GM21526 (cell line): ENCODE results near the gene SPRR2B.
"Not testable (repeated sequence)": the region's sequence is repeated elsewhere in the genome, so short reads cannot be mapped to it uniquely, and the experiment has no call there.

Experiments
- ATAC-seq: cut with Tn5 transposase; IDR thresholded peaks from one replicate; pipeline ENCODE4 v1.9.1; 2021; ENCODE audit warnings: moderate library complexity; ENCODE audit not compliant: unreplicated experiment, low FRiP score

Gene SPRR2B

GRCh38 chr1:153035211-153035610, 36.2 kb downstream of the SPRR2B start:
- no peak for ATAC-seq

GRCh38 chr1:153032677-153033308, 38.6 kb downstream of the SPRR2B start:
- ATAC-seq = no peak

GRCh38 chr1:153032073-153032472, 39.3 kb downstream of the SPRR2B start:
- ATAC-seq = no peak

GRCh38 chr1:153030895-153031294, 40.5 kb downstream of the SPRR2B start, which contains the start of gene SPRR1B:
Gene SPRR1B, plus strand, starts transcription at chr1:153031203. Its CDS starts 1,143 bp downstream, at chr1:153032346.
- no peak for ATAC-seq

GRCh38 chr1:153028766-153029165, 42.6 kb downstream of the SPRR2B start:
- ATAC-seq = no peak

GRCh38 chr1:153025797-153026196, 45.6 kb downstream of the SPRR2B start:
- ATAC-seq = no peak

- no peak for ATAC-seq
These were observed 47.0 kb downstream of the SPRR2B start for GRCh38 chr1:153024413-153024812.

- no peak for ATAC-seq
These were observed 48.3 kb downstream of the SPRR2B start for GRCh38 chr1:153023109-153023508.

- not testable (repeated sequence) for ATAC-seq
These were observed 49.1 kb downstream of the SPRR2B start for GRCh38 chr1:153022340-153022739.

- not testable (repeated sequence) for ATAC-seq
These were observed 49.6 kb downstream of the SPRR2B start for GRCh38 chr1:153021829-153022228.
